ENCODE results near the gene ANGPTL4. TPM values are rescaled to one million over a fixed set of nuclear protein-coding genes. Genes with fewer than 3 reads are reported as not detected.

Gene ANGPTL4
- total and polyA plus RNA-seq, 2 of the 13 experiments (the other 11 are each of a cell fraction or from before 2014, with no cell fraction given): 0.80 to 21.7 TPM

- peak; percentile 76; the same call in 1 of the 2 replicates for TF ChIP-seq TARDBP (CRISPR knock-in tag; IDR thresholded peaks at IDR 0.05)
- TF ChIP-seq DZIP1 (CRISPR knock-in tag; IDR thresholded peaks at IDR 0.05): no peak
- peak; percentile 71; the same call in 1 of the 2 replicates for TF ChIP-seq MTERF4 (CRISPR knock-in tag; IDR thresholded peaks at IDR 0.05)
- TF ChIP-seq ZNF577 (CRISPR knock-in tag; IDR thresholded peaks at IDR 0.05; ENCODE audit: borderline replicate concordance, low read depth): no peak
- no peak for TF ChIP-seq ZNF800 (CRISPR knock-in tag; IDR thresholded peaks at IDR 0.05)
- no peak for TF ChIP-seq ZHX1 (CRISPR knock-in tag; IDR thresholded peaks at IDR 0.05; ENCODE audit: low read depth)
- TF ChIP-seq ZNF720 (CRISPR knock-in tag; IDR thresholded peaks at IDR 0.05): no peak
- no peak for TF ChIP-seq HOXA7 (CRISPR knock-in tag; IDR thresholded peaks at IDR 0.05)
- no peak for TF ChIP-seq ZBTB42 (CRISPR knock-in tag; IDR thresholded peaks at IDR 0.05)
- TF ChIP-seq ZNF674 (CRISPR knock-in tag; IDR thresholded peaks at IDR 0.05; ENCODE audit: low read depth): no peak
- peak; percentile 98 for TF ChIP-seq FOXA3 (CRISPR knock-in tag; IDR thresholded peaks at IDR 0.05)
- TF ChIP-seq STAT6 (CRISPR knock-in tag; IDR thresholded peaks at IDR 0.05; ENCODE audit: borderline replicate concordance): peak; percentile 87; the same call in 1 of the 2 replicates
- no peak for TF ChIP-seq ZNF30 (CRISPR knock-in tag; IDR thresholded peaks at IDR 0.05)
Observed at GRCh38 chr19:8373867-8374813, 10.2 kb downstream of the ANGPTL4 start (continued).
